ENCODE data around the gene PGC.

DNA sequence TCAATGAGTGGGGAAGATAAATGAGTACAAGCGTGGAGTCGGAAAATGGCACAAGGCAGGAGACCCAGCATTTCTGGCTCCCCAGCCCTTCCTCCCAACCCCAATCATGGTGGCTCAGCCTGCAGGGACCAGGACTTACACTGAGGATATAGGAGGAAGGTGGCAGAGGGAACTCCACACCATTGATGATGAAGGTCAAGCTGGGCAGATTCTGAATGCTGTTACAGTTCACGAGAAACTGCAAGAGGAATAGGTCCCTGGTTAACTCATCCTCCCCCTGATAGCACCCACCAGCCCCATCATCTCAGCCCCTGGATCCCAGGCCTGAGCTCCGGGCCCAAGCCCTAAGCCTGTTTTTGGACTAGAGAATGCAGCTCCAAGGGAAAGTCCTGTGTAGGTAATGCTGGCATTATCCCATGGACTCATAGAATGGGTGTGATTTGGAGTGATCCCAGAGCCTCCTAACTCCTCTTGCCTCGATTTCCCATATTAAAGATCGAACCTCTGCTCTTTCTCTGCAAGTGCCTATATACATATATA lies 9.5 kb downstream of the PGC start:
- TF ChIP-seq, protein P1, sequence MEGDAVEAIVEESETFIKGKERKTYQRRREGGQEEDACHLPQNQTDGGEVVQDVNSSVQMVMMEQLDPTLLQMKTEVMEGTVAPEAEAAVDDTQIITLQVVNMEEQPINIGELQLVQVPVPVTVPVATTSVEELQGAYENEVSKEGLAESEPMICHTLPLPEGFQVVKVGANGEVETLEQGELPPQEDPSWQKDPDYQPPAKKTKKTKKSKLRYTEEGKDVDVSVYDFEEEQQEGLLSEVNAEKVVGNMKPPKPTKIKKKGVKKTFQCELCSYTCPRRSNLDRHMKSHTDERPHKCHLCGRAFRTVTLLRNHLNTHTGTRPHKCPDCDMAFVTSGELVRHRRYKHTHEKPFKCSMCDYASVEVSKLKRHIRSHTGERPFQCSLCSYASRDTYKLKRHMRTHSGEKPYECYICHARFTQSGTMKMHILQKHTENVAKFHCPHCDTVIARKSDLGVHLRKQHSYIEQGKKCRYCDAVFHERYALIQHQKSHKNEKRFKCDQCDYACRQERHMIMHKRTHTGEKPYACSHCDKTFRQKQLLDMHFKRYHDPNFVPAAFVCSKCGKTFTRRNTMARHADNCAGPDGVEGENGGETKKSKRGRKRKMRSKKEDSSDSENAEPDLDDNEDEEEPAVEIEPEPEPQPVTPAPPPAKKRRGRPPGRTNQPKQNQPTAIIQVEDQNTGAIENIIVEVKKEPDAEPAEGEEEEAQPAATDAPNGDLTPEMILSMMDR (IDR thresholded peaks at IDR 0.05 in 2 of 3, conservative IDR thresholded peaks at IDR 0.05 in 1 of 3; ENCODE audit: insufficient read depth in 2 of 3, low read depth in 1 of 3, low read length in 3 of 3) = no peak
- no peak for TF ChIP-seq YBX1 (IDR thresholded peaks at IDR 0.05)
- no peak for TF ChIP-seq MXI1 (IDR thresholded peaks at IDR 0.05; ENCODE audit: low read depth, low read length)
